HG03103 (cell line): ENCODE measurements around the gene PANX2.
"Not testable (repeated sequence)": the region's sequence is repeated elsewhere in the genome, so short reads cannot be mapped to it uniquely, and the experiment has no call there.

Source experiments
- ATAC-seq: cut with Tn5 transposase; IDR thresholded peaks from one replicate; pipeline ENCODE4 v1.9.1; 2021; ENCODE audit warnings: low read depth; ENCODE audit not compliant: unreplicated experiment

The PANX2 gene

GRCh38 chr22:50168490-50169180 is 1.9 kb upstream of the PANX2 start:
- not testable (repeated sequence) for ATAC-seq

- ATAC-seq: no peak
These were observed 1.3 kb upstream of the PANX2 start for GRCh38 chr22:50169181-50169759.

DNA sequence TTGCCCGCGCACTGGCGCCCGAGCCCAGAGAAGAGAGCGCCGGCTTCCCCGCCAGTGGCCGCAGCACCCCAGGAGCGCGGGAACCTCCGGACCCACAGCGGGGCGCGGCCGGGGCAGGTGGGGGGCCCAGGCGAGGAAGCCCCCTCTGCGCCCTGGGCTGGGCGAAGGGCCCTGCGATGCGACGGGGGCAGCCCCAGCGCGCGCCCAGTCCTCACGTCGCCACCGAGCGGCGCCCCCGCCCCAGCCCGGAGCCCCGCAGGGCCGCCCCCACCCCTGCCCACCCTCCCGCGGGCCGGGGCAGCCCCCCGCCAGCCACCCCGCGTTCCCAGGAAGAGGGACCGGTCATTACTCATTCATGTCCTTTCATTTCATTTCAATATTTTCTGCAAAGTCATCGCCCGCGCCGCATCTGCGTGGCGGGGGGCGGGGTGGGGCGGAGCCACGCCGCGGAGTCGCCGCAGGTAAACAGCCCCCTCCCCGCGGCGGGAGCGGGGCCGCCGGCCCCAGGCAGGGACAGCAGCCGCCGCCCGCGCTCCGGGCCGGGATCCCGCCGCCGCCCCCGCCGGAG is 673 bp upstream of the PANX2 start:
- no peak for ATAC-seq

DNA sequence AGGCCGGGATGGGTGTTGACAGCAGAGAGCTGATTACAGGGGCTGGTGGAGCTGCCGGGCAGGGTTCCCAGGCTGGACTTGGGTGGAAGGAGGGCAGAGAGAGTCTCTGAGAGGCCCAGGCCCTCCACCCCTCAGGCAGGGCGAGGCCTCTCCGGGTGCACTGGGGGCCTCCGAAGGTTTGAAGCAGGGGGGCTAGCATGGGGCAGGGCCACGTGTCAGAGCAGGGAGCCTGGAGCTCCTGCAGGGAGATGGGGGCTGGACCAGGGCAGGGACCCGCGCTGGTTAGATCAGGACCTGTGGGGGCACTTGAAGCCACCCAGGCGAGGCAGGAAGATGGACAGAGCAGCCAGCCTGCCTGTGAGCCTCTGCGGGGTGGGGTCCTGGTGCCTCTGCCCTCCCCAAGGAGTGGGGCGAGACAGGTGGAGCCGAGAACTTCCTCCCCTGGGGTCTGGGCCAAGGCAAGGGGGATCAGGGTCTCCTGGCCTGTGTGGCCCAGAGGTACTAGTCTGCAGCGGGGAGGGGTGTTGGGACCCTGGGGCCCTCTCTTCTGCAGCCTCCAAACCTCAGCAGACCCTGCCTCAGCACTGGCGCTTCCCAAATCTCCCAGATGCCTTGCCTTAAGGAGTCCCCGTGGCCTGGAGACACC is 911 bp downstream of the PANX2 start:
- ATAC-seq: no peak

DNA sequence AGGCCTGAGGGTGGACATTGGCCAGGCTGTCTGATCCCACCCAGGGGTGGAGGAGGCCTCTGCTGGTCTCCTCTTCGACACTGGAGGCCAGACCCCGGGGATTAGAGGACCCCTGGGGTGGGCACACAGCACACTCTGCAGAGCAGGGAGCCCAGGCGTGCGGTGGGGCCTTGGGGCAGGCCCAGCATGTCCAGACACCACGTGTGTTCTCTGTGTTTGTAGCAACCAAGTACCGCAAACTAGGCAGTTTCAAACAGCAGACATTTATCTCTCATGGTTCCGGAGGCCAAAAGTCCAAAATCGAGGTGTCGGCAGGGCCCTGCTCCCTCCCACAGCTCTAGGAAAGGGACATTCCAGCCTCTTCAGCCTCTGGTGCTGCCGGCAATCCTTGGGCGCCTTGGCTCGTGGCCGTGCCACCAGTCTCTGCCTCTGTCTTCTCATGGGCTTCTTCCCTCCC is 1.5 kb downstream of the PANX2 start:
- ATAC-seq: no peak

GRCh38 chr22:50173311-50173982 is 2.9 kb downstream of the PANX2 start:
- ATAC-seq: no peak

- no peak for ATAC-seq
These were observed 3.4 kb downstream of the PANX2 start for GRCh38 chr22:50173983-50174355.

GRCh38 chr22:50174382-50175190 is 4.1 kb downstream of the PANX2 start:
- ATAC-seq: no peak

DNA sequence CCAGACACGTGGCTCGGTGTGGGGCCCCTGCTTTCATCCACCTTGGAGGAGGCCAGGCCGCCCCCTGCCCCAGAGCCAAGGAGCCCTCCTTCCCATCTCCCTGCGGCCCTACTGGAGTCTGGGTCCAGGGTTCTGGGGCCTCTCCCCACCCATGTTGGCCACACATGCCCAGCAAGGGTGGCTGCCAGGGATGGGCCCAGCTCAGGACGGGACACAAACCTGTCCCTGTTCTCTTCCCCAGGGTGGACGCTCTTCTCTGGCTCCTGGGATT is 4.6 kb downstream of the PANX2 start:
- no peak for ATAC-seq

GRCh38 chr22:50175921-50176849 is 5.7 kb downstream of the PANX2 start:
- ATAC-seq: no peak

- no peak for ATAC-seq
These were observed 6.5 kb downstream of the PANX2 start for GRCh38 chr22:50176850-50177536.

DNA sequence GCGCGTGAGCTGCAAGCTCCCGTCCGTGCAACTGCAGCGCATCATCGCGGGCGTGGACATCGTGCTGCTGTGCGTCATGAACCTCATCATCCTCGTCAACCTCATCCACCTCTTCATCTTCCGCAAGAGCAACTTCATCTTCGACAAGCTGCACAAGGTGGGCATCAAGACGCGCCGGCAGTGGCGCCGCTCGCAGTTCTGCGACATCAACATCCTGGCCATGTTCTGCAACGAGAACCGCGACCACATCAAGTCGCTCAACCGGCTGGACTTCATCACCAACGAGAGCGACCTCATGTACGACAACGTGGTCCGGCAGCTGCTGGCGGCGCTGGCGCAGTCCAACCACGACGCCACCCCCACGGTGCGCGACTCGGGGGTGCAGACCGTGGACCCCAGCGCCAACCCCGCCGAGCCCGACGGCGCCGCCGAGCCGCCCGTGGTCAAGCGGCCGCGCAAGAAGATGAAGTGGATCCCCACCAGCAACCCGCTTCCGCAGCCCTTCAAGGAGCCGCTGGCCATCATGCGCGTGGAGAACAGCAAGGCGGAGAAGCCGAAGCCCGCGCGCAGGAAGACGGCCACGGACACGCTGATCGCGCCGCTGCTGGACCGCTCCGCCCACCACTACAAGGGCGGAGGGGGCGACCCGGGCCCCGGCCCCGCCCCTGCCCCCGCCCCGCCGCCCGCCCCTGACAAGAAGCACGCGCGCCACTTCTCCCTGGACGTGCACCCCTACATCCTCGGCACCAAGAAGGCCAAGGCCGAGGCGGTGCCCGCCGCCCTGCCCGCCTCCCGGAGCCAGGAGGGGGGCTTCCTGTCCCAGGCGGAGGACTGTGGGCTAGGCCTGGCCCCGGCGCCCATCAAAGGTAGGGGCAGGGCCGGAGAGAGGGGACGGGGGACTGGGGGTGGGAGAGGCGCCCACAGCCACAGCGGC is 7.3 kb downstream of the PANX2 start:
- no peak for ATAC-seq

DNA sequence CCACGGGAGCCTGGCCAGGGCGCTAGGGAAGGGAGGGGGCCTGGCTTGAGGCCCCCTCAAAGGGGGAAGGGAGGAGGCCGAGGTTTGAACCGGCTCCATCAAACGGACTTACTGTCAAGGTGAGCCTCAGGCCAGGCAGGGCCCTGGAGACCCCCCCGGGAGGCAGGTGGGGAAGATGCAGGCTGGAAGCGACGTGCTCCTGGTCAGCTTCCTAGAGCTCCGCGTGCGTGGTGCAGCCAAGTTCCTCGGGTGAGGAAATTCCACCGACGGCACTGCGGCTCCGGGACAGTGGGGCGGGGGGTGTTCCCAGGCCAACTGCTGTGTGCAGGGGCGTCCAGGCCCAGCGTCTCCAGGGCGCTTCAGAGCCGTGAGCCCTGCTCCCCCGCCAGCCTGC is 7.9 kb downstream of the PANX2 start:
- ATAC-seq: no peak

DNA sequence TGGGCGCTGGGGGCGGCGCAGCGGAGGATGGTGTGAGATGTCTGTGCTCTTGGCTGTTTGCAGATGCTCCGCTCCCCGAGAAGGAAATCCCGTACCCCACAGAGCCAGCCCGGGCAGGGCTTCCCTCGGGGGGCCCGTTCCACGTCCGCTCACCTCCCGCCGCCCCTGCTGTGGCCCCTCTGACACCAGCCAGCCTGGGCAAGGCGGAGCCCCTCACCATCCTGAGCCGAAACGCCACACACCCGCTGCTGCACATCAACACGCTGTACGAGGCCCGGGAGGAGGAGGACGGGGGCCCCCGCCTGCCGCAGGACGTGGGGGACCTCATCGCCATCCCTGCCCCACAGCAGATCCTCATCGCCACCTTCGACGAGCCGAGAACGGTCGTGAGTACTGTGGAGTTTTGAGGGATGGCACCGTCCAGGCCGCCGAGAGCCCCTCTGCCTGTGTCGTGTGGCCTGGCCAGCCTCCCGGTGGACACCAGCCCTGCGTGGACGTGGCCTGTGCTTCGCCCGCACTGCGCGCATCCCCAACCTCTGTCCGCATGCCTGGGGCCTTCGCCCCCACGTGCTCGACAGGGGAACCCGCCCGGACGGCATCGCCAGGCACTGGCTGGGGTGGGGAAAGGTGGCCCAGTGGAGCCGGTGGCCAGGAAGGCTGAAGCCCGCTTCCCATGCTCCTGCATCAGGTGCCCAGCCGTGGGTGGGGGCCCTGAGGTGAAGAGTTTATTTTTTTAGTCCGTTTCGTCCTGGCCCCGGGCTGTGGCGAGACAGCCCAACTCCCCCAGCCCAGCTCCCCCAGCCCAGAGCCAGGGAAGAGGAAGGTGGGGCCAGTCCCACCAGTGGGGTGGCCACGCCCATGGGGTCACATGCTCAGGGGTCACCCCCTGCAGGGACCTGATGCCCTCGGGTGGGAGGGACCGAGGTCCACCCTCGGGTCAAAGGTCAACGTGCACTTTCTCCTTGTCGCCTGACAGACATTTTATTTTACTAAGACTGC is 8.6 kb downstream of the PANX2 start:
- no peak for ATAC-seq

DNA sequence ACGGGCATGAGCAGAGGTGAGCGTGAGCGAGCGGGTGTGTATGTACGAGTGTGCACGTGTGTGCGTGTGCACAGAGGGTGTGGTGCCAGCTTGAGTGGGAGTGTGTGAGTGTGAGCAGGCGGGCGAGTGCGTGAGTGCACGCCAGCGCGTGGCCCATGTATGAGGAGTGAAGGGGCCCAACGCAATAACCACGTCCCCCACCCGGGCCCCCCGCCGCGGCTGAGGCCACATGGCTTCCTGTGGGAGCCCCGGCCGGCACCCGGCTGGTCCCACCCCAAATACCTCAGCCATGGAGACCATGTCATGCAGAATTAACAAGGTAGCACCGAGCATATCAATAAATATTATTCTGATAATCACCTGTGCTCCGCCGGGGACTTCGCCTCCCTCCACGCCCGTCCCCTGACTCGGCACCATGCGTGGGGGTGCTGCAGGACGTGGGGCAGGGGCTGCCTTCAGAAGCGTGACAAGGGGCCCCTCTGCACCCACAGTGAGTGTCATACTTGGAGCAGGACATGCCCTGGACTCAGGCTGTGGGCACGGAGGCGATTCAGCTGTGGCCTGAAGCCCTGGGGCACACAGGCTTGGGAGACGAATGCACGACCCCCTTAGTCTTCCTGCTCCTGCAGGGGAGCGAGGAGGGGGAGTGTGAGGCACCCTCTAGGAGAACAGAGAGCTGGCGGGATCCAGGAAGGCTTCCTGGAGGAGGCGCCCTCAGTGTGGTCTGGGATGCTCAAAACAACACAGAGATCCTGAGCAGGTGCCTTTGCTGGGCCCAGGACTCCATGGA is 9.6 kb downstream of the PANX2 start:
- ATAC-seq: no peak
